GM23338 (cell line): ENCODE results near the gene MEAK7.

Source experiments
- CREB1 ChIP-seq: fragments of 250-450 bp; sonication (Bioruptor Pico); IDR thresholded peaks from 2 replicates; pipeline ENCODE4 v1.5.0; 2020; ENCODE audit warnings: low read depth, mild to moderate bottlenecking, moderate library complexity
- CTCF ChIP-seq, 2 experiments: fragments of 200-600 bp in 1 of 2; sonication (generic) in 1 of 2; conservative IDR thresholded peaks; 2 replicates each; pipeline versions ENCODE4 v1.5.1 to v1.6.1; 2016 to 2017; ENCODE audit warnings: antibody characterized with exemption in 2 of 2, low read depth in 2 of 2, mild to moderate bottlenecking in 2 of 2, moderate library complexity in 1 of 2
- ETS1 ChIP-seq: IDR thresholded peaks from 2 replicates; pipeline ENCODE4 v1.6.1; 2016; ENCODE audit warnings: antibody characterized with exemption
- EZH2 ChIP-seq: fragments of 200-600 bp; sonication (generic); IDR thresholded peaks from one replicate; pipeline ENCODE4 v1.8.0; 2017; ENCODE audit warnings: antibody characterized with exemption, mild to moderate bottlenecking, low read depth; ENCODE audit not compliant: unreplicated experiment
- NANOG ChIP-seq: IDR thresholded peaks from 2 replicates; pipeline ENCODE4 v1.6.1; 2016; ENCODE audit warnings: antibody characterized with exemption, borderline replicate concordance
- POLR2AphosphoS5 ChIP-seq: IDR thresholded peaks from 2 replicates; pipeline ENCODE4 v1.6.1; 2016; ENCODE audit warnings: antibody characterized with exemption, low read depth
- TF ChIP-seq, protein P1 (sequence below): IDR thresholded peaks from one replicate; pipeline ENCODE4 v1.6.1; 2018; ENCODE audit warnings: antibody characterized with exemption; ENCODE audit not compliant: unreplicated experiment

DNA sequence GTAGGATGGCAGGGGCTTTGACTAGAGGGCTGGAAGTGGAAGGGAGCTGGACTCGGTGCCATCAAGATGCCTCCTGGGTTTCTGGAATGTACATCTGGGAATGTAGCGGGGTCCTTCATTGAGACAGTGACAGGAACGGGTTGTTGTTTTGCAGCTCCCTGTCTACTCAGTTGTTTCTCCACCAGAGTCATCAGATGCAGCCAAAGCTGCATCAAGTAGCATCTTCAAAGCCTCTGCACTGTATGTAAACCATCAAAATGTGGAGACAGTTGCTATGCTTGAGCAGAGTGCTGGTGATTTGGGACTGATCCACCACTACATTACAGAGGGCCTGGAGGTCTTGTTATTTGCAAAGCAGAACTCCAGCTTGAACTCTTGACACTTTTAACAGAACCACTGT, 25.1 kb upstream of the MEAK7 start:
- TF ChIP-seq CTCF (conservative IDR thresholded peaks at IDR 0.05; ENCODE audit: low read depth in 2 of 2): no peak
- TF ChIP-seq, protein P1, sequence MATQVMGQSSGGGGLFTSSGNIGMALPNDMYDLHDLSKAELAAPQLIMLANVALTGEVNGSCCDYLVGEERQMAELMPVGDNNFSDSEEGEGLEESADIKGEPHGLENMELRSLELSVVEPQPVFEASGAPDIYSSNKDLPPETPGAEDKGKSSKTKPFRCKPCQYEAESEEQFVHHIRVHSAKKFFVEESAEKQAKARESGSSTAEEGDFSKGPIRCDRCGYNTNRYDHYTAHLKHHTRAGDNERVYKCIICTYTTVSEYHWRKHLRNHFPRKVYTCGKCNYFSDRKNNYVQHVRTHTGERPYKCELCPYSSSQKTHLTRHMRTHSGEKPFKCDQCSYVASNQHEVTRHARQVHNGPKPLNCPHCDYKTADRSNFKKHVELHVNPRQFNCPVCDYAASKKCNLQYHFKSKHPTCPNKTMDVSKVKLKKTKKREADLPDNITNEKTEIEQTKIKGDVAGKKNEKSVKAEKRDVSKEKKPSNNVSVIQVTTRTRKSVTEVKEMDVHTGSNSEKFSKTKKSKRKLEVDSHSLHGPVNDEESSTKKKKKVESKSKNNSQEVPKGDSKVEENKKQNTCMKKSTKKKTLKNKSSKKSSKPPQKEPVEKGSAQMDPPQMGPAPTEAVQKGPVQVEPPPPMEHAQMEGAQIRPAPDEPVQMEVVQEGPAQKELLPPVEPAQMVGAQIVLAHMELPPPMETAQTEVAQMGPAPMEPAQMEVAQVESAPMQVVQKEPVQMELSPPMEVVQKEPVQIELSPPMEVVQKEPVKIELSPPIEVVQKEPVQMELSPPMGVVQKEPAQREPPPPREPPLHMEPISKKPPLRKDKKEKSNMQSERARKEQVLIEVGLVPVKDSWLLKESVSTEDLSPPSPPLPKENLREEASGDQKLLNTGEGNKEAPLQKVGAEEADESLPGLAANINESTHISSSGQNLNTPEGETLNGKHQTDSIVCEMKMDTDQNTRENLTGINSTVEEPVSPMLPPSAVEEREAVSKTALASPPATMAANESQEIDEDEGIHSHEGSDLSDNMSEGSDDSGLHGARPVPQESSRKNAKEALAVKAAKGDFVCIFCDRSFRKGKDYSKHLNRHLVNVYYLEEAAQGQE: no peak
- no peak for TF ChIP-seq POLR2AphosphoS5
- no peak for TF ChIP-seq CREB1 (CRISPR knock-in tag)
- TF ChIP-seq NANOG: no peak
- no peak for TF ChIP-seq EZH2
- no peak for TF ChIP-seq ETS1
